AG04450 (cell line): ENCODE results near the gene MGLL. TPM values are rescaled to one million over a fixed set of nuclear protein-coding genes. Genes with fewer than 3 reads are reported as not detected.

Experiments
- CTCF ChIA-PET: fragments of 300-600, 350-600 bp; formaldehyde crosslinking; extraction: SDS; loops from one replicate; lab custom pipeline; 2022; ENCODE audit warnings: antibody characterized with exemption, inconsistent platforms; lab: Charles Lee
- POLR2A ChIA-PET: fragments of 350-600 bp; formaldehyde crosslinking; extraction: SDS; loops from one replicate; lab custom pipeline; 2021; ENCODE audit warnings: antibody characterized with exemption, inconsistent platforms; lab: Yijun Ruan, JAX
- DNase-seq: peaks from one replicate; pipeline ENCODE4 v3.0.0-alpha.2; 2011; ENCODE audit warnings: low read depth, low spot score
- H3K27ac ChIP-seq: one replicate; pipeline ENCODE4 v1.5.1; 2012; ENCODE audit warnings: low read depth, low read length, control low read depth
- H3K27me3 ChIP-seq: one replicate; pipeline ENCODE4 v1.6.0; 2012; ENCODE audit warnings: low read length; ENCODE audit not compliant: control insufficient read depth, insufficient read depth
- H3K4me3 ChIP-seq: 2 replicates; pipeline ENCODE4 v1.5.1; 2011; ENCODE audit warnings: mild to moderate bottlenecking, low read depth, low read length, control low read depth
- H3K9me3 ChIP-seq: 2 replicates; pipeline ENCODE4 v1.5.1; 2012; ENCODE audit warnings: low read length; ENCODE audit not compliant: control insufficient read depth, insufficient read depth
- polyA plus RNA-seq: library from polyadenylated mRNA; depleted of rRNA; stranded (reverse); fragments of >200 nt; gene quantifications from 2 replicates; pipeline ENCODE4 v1.2.3, GENCODE V29; 2011
- TF ChIP-seq, protein P1 (sequence below): IDR thresholded peaks from 2 replicates; pipeline ENCODE4 v1.5.1; 2011; ENCODE audit warnings: low read depth, low read length, control low read depth, inconsistent platforms

MGLL gene
- polyA plus RNA-seq, 1 experiment, result 49.1 TPM

DNA sequence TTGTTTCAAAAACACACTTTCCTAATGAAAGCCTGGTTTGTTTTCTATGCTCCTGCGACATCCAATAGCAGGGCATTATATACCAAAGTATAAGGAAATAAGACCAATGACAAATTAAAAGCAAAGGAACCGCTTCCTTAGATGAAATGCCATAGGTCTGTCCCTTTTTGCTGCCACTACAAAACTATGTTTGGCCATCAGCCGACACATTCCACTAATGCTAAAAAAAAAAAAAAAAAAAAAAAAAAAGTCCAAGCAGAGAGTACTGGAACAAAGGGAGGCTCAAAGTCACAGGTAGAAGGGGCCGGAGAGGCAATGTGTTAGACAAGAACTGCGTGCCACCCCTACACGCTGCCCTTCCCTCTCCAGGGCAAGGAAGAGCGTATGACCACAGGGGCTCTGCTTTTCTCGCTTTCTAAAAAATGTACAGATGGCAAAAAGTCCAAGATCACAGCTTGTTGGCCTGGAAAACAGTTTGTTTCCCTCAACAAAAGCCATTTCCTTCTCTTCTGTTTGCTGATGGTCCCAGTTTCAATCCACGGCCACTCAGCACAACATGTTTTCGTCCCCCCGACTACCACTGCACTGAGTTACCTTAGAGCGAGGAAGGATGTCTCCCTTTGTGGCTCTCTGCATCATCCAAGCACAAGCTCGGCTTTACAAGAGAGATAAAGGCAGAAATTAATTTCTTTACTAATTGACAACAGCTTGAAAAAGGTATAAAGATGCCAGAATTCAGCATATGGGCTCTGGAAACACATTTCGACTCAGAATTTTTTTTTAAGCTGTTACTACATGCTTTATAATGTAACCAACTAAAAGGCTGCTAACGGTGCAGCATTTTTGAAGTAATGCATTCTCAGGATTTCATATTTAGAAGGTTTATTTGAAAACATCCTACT lies 78.7 kb downstream of the MGLL start:
- ChIA-PET POLR2A (no interaction called here), CTCF (no interaction called here)
- no peaks in the 10 kb centered on the region for H3K27me3 ChIP-seq
- H3K9me3 ChIP-seq, result no peaks in the 10 kb centered on the region
- H3K4me3 ChIP-seq, result no peak overlapping the region
- DNase-seq, result no peak
- TF ChIP-seq, protein P1, sequence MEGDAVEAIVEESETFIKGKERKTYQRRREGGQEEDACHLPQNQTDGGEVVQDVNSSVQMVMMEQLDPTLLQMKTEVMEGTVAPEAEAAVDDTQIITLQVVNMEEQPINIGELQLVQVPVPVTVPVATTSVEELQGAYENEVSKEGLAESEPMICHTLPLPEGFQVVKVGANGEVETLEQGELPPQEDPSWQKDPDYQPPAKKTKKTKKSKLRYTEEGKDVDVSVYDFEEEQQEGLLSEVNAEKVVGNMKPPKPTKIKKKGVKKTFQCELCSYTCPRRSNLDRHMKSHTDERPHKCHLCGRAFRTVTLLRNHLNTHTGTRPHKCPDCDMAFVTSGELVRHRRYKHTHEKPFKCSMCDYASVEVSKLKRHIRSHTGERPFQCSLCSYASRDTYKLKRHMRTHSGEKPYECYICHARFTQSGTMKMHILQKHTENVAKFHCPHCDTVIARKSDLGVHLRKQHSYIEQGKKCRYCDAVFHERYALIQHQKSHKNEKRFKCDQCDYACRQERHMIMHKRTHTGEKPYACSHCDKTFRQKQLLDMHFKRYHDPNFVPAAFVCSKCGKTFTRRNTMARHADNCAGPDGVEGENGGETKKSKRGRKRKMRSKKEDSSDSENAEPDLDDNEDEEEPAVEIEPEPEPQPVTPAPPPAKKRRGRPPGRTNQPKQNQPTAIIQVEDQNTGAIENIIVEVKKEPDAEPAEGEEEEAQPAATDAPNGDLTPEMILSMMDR, result no peak
- H3K27ac ChIP-seq, result no peak overlapping the region

DNA sequence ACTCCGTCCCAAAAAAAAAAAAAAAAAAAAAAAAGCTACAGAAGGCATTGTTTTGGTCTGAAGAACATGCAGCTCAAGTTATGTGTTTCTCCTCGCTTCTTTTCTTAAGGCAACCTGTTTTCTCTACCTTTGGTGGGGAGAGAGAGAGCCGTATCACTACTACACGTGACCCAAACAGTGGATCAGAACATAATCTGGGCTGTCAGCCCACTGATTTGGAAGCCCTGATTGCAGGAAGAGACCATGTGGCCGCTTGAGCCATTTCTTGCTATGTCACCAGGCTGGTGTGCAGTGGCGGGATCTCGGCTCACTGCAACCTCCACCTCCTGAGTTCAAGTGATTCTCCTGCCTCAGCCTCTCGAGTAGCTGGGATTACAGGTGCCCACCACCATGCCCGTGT lies 79.7 kb downstream of the MGLL start:
- H3K27me3 ChIP-seq, result no peaks in the 10 kb centered on the region
- DNase-seq, result no peak
- no peak overlapping the region for H3K4me3 ChIP-seq
- no peak overlapping the region for H3K27ac ChIP-seq
- H3K9me3 ChIP-seq, result no peaks in the 10 kb centered on the region
- ChIA-PET POLR2A (no interaction called here), CTCF (interaction anchor here (0.6 kb wide), 1 partner anchor 43 kb away, joined by 3 read pairs; no protein-coding TSS in a partner anchor)
- TF ChIP-seq, protein P1, result no peak

DNA sequence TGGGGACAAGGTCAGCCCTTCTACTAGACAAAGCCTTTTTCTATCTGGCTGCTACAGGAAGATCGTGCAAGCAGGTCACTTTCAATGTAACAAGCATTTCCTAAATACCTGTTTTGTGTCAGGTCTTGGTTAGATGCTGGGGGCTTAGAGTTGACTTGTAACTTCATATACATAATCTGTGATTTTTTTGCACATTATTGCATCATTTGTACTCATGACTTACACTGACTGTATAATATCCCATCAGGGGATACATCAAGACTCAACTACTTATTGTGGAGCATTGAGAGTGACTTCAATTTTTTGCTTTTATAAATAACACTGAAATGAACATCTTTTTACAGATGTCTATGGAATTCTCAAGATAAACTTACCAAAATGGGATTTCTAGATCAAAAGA lies 80.6 kb downstream of the MGLL start:
- CTCF ChIA-PET, result no interaction called here
- DNase-seq, result no peak
- POLR2A ChIA-PET, result no interaction called here
- Histone ChIP-seq H3K9me3 (no peaks in the 10 kb centered on the region), H3K27ac (no peak overlapping the region), H3K27me3 (no peaks in the 10 kb centered on the region), H3K4me3 (no peak overlapping the region)
- TF ChIP-seq, protein P1, result no peak

DNA sequence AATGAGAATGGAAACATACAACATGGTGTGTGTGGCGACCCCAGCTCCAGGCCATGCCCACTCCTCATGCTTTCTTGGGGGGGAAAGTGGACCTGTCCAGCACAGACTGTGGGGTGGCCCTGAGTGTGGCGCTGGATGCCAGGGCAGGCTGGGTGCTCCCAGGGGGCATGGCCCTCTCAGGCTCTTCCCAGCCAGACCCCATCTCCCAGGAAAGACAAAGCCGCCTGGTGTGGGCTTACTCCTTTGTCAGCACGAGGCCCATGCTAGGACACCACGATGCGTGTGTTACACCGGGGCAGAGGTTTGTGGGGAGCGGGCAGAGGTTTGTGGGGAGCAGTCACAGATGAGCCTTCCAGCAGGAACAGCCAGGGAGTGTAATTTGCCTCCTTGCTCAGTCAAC lies 81.1 kb downstream of the MGLL start:
- CTCF ChIA-PET, result no interaction called here
- Histone ChIP-seq H3K4me3 (no peak overlapping the region), H3K27me3 (no peaks in the 10 kb centered on the region), H3K9me3 (no peaks in the 10 kb centered on the region), H3K27ac (no peak overlapping the region)
- POLR2A ChIA-PET, result no interaction called here
- no peak for DNase-seq
- TF ChIP-seq, protein P1, result no peak

DNA sequence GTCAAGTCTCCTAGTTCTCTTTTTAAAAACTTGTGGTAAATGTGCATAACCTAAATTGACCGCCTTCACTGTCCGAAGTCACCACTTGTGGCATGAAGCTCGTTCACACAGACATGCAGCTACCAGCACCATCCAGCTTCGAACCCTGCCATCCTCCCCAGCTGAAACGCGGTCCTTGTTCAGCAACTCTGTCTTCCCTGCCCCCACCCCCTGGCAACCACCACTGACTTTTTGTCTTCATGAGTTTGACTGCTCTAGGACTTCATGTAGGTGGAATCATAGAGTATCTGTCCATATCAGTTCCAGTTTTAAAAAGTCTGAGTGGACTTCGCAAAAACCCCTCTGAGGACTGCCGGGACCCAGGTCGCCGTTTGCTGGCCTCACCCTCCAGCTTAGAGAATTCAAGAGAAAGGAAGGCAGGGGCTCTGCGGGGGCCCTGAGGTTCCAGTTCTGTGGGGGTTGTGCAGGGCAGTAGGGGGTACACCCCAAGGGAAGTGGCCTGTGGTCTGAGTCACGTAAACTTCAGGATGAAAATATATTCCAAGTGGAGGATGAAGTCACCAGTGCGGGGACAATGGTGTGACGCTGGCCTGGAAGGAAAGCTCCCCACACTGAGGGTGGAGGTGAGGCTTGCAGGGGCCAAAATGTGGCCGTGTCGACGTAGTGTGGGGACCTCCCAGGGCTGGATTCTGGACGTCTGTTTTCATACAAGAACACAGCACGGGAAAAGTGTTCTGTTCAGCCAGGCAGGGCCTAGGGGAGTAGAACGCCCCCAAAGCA lies 82.0 kb downstream of the MGLL start:
- TF ChIP-seq, protein P1, result no peak
- CTCF ChIA-PET, result no interaction called here
- Histone ChIP-seq H3K4me3 (no peak overlapping the region), H3K27me3 (no peaks in the 10 kb centered on the region), H3K27ac (no peak overlapping the region), H3K9me3 (no peaks in the 10 kb centered on the region)
- no peak for DNase-seq
- POLR2A ChIA-PET, result no interaction called here
